HCT116 (cell line): ENCODE data around the gene CCL24. TPM values are rescaled to one million over a fixed set of nuclear protein-coding genes. Genes with fewer than 3 reads are reported as not detected.

Experiments used
- ATAC-seq: fragments of 200-7000 bp; cut with Tn5 transposase; 2 replicates; pipeline ENCODE4 v1.9.1; 2020; ENCODE audit warnings: mild to moderate bottlenecking, moderate library complexity
- BruUV-seq: library from RNA; stranded (reverse); fragments of 400-500 nt; replicated peaks from 2 replicates; lab custom pipeline; 2021; lab: Mats Ljungman, UMichigan
- CTCF ChIA-PET: fragments of 300-600 bp; sonication (Branson Sonifier 250); formaldehyde crosslinking; loops from one replicate; lab custom pipeline; 2021; ENCODE audit warnings: antibody characterized with exemption; lab: Charles Lee
- POLR2A ChIA-PET: fragments of 300-600, 350-600 bp; sonication (Branson Sonifier 250); formaldehyde crosslinking; loops from one replicate; lab custom pipeline; 2021; ENCODE audit warnings: antibody characterized with exemption; lab: Charles Lee
- RAD21 ChIA-PET, 2 experiments: fragments of 300-600 bp; sonication (Branson Sonifier 250); formaldehyde crosslinking; loops; one replicate each; lab custom pipeline; 2023; ENCODE audit warnings: low total read pairs in 2 of 2; ENCODE audit not compliant: uncharacterized antibody in 2 of 2, unreplicated experiment in 2 of 2, low non-redundant PET in 1 of 2; lab: Charles Lee
- DNase-seq: peaks from one replicate; pipeline ENCODE4 v3.0.0-alpha.2; 2010; ENCODE audit warnings: low read depth, low spot score
- H2AFZ ChIP-seq: fragments of 200-600 bp; shearing (Covaris generic), sonication (generic); 2 replicates; pipeline ENCODE4 v1.6.1; 2017; ENCODE audit warnings: low read depth, mixed run types, mixed read lengths, antibody characterized with exemption, low read length; ENCODE audit not compliant: poor library complexity, severe bottlenecking
- H3K27ac ChIP-seq: 2 replicates; pipeline ENCODE4 v1.5.1; 2012; ENCODE audit warnings: low read depth, low read length
- H3K27me3 ChIP-seq: fragments of 200-600 bp; sonication (generic); 2 replicates; pipeline ENCODE4 v1.6.1; 2016; ENCODE audit warnings: mixed run types, low read length, mixed read lengths; ENCODE audit not compliant: insufficient read depth
- H3K36me3 ChIP-seq, 2 experiments: fragments of 200-500 bp in 1 of 2; fragments of 200-600 bp in 1 of 2; sonication (Bioruptor generic) in 1 of 2; sonication (generic) in 1 of 2; 2 replicates each; pipeline versions ENCODE4 v1.5.1 to v1.6.1; 2014 to 2016; ENCODE audit warnings: low read length in 2 of 2, inconsistent platforms in 1 of 2, mixed read lengths in 1 of 2, mixed run types in 1 of 2; ENCODE audit not compliant: insufficient read depth in 2 of 2, control insufficient read depth in 1 of 2
- H3K4me1 ChIP-seq, 2 experiments: fragments of 200-600 bp in 1 of 2; sonication (generic) in 1 of 2; 2 replicates each; pipeline versions ENCODE4 v1.5.1 to v1.6.1; 2012 to 2017; ENCODE audit warnings: low read length in 2 of 2, inconsistent platforms in 1 of 2, mild to moderate bottlenecking in 1 of 2, mixed read lengths in 1 of 2, mixed run types in 1 of 2, moderate library complexity in 1 of 2; ENCODE audit not compliant: insufficient read depth in 2 of 2, control insufficient read depth in 1 of 2
- H3K4me2 ChIP-seq: fragments of 200-600 bp; sonication (generic); 2 replicates; pipeline ENCODE4 v1.6.1; 2017; ENCODE audit warnings: mixed run types, low read length, mixed read lengths
- H3K4me3 ChIP-seq, 2 experiments: fragments of 200-600 bp in 1 of 2; sonication (generic) in 1 of 2; replicated peaks in 1 of 2; 2 replicates each; pipeline ENCODE4 v1.5.1; 2011 to 2016; ENCODE audit warnings: low read length in 2 of 2, control low read depth in 1 of 2, low read depth in 1 of 2, mild to moderate bottlenecking in 1 of 2, mixed read lengths in 1 of 2, mixed run types in 1 of 2
- H3K79me2 ChIP-seq: fragments of 200-600 bp; sonication (generic); 2 replicates; pipeline ENCODE4 v1.6.1; 2017; ENCODE audit warnings: mild to moderate bottlenecking, mixed run types, low read length, moderate library complexity, mixed read lengths; ENCODE audit not compliant: insufficient read depth
- H3K9ac ChIP-seq: fragments of 200-600 bp; sonication (generic); 2 replicates; pipeline ENCODE4 v1.6.1; 2016; ENCODE audit warnings: low read length, mixed read lengths
- H3K9me2 ChIP-seq: fragments of 200-600 bp; sonication (generic), shearing (Covaris generic); 2 replicates; pipeline ENCODE4 v1.6.1; 2017; ENCODE audit warnings: mixed run types, mild to moderate bottlenecking, moderate library complexity; ENCODE audit not compliant: insufficient read depth
- H3K9me3 ChIP-seq, 2 experiments: fragments of 200-500 bp in 1 of 2; fragments of 200-600 bp in 1 of 2; sonication (Bioruptor generic) in 1 of 2; sonication (generic) in 1 of 2; 2 replicates each; pipeline ENCODE4 v1.6.1; 2014 to 2017; ENCODE audit warnings: low read length in 2 of 2, mixed read lengths in 2 of 2, inconsistent platforms in 1 of 2, low read depth in 1 of 2, mild to moderate bottlenecking in 1 of 2, mixed run types in 1 of 2, moderate library complexity in 1 of 2; ENCODE audit not compliant: control insufficient read depth in 1 of 2, insufficient read depth in 1 of 2
- H4K20me1 ChIP-seq: fragments of 200-600 bp; sonication (generic), shearing (Covaris generic); 2 replicates; pipeline ENCODE4 v1.6.1; 2017; ENCODE audit warnings: mixed run types, mild to moderate bottlenecking, moderate library complexity; ENCODE audit not compliant: insufficient read depth
- FOSL1 ChIP-seq: IDR thresholded peaks from 2 replicates; pipeline ENCODE4 v1.6.1; 2012; ENCODE audit warnings: low read depth
- POLR2A ChIP-seq: IDR thresholded peaks from 2 replicates; pipeline ENCODE4 v1.7.0; 2011; ENCODE audit warnings: borderline replicate concordance; ENCODE audit not compliant: insufficient read depth, insufficient read length; ENCODE audit errors: extremely low read depth
- TCF7L2 ChIP-seq: IDR thresholded peaks from 2 replicates; pipeline ENCODE4 v1.7.0; 2011; ENCODE audit warnings: borderline replicate concordance, inconsistent platforms; ENCODE audit not compliant: insufficient read depth, insufficient read length; ENCODE audit errors: extremely low read depth
- intact Hi-C: fragments of 100-400 bp; cut with micrococcal nuclease; formaldehyde crosslinking; loops from 2 replicates; pipeline ENCODE4 v1.10.0; 2022
- total RNA-seq: library from RNA; stranded (reverse); gene quantifications from one replicate; pipeline ENCODE4 v1.2.1, GENCODE V29; 2021; ENCODE audit not compliant: unreplicated experiment
- TF ChIP-seq, protein P1 (sequence below): IDR thresholded peaks from 2 replicates; pipeline ENCODE4 v1.6.1; 2012; ENCODE audit warnings: low read depth

CCL24 gene
- total RNA-seq, 1 experiment from 2014 or later = not detected

DNA sequence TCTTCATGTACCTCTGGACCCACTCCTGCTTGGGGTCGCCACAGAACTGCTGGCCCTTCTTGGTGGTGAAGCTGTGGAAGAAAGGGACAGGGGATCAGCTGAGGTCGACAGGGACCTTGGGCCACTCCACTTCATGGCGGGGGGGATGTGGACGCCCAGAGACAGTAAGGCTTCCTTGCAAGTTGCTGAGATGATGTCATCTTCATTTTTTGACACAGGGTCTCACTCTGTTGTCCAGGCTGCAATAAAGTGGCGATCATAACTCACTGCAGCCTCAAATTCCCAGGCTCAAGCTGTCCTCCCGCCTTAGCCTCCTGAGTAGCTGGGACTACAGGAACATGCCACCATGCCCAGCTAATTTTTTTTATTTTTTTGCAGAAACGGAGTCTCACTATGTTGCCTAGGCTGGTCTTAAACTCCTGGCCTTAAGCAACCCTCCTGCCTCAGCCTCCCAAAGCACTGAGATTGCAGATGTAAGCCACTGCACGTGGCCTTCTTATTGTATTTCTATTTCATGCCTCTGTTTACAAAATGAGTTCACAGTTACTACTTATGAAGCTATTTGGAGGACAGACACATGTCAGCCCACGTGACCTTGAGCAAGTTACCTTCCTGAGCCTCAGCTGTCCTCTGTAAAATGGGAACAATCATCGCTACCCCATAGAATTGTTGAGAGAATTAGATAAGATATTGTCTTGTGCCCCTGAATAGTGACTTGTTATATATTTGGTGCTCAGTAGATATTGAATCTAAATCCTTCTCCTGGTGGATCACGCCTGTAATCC, 1.5 kb downstream of the CCL24 start:
- no TSS peak for BruUV-seq

More for the DNA sequence above, 1.5 kb downstream of the CCL24 start:
- Histone ChIP-seq H4K20me1 (no peaks in the 10 kb centered on the region), H2AFZ (no peak overlapping the region), H3K9me2 (no peaks in the 10 kb centered on the region), H3K9me3 (no peaks in the 10 kb centered on the region; a peak in 1 of 4 replicates), H3K4me2 (no peak overlapping the region), H3K9ac (no peak overlapping the region), H3K4me3 (no peak overlapping the region), H3K36me3 (no peaks in the 10 kb centered on the region), H3K4me1 (no peaks in the 10 kb centered on the region), H3K79me2 (no peaks in the 10 kb centered on the region), H3K27ac (no peak overlapping the region), H3K27me3 (no peaks in the 10 kb centered on the region; the same call in 1 of the 2 replicates)
- ATAC-seq (no peak), DNase-seq (no peak)
- ChIA-PET RAD21 (no interaction called here), POLR2A (no interaction called here), CTCF (no interaction called here)
- TF ChIP-seq TCF7L2 = no peak
- TF ChIP-seq, protein P1, sequence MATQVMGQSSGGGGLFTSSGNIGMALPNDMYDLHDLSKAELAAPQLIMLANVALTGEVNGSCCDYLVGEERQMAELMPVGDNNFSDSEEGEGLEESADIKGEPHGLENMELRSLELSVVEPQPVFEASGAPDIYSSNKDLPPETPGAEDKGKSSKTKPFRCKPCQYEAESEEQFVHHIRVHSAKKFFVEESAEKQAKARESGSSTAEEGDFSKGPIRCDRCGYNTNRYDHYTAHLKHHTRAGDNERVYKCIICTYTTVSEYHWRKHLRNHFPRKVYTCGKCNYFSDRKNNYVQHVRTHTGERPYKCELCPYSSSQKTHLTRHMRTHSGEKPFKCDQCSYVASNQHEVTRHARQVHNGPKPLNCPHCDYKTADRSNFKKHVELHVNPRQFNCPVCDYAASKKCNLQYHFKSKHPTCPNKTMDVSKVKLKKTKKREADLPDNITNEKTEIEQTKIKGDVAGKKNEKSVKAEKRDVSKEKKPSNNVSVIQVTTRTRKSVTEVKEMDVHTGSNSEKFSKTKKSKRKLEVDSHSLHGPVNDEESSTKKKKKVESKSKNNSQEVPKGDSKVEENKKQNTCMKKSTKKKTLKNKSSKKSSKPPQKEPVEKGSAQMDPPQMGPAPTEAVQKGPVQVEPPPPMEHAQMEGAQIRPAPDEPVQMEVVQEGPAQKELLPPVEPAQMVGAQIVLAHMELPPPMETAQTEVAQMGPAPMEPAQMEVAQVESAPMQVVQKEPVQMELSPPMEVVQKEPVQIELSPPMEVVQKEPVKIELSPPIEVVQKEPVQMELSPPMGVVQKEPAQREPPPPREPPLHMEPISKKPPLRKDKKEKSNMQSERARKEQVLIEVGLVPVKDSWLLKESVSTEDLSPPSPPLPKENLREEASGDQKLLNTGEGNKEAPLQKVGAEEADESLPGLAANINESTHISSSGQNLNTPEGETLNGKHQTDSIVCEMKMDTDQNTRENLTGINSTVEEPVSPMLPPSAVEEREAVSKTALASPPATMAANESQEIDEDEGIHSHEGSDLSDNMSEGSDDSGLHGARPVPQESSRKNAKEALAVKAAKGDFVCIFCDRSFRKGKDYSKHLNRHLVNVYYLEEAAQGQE = no peak
- no peak for TF ChIP-seq POLR2A
- no peak for TF ChIP-seq FOSL1
- intact Hi-C loops = no loop called here
